Esophagus muscularis mucosa (tissue), 4 donors: ENCODE data around the gene ARMH2. TPM values are rescaled to one million over a fixed set of nuclear protein-coding genes. Genes with fewer than 3 reads are reported as not detected.
"Not testable (repeated sequence)": the region's sequence is repeated elsewhere in the genome, so short reads cannot be mapped to it uniquely, and the experiment has no call there.

Source experiments
- DNase-seq: peaks from one replicate; pipeline ENCODE4 v3.0.0-alpha.2; 2017; ENCODE audit errors: extremely low spot score
- H3K27ac ChIP-seq, 4 donors: fragments of 200-600 bp; sonication (generic); replicated peaks in 1 of 4; 1 replicate in 3 of 4; 2 replicates in 1 of 4; pipeline ENCODE4 v1.5.1; 2016 to 2019; ENCODE audit warnings: mild to moderate bottlenecking in 1 of 4
- H3K27me3 ChIP-seq, 4 donors: fragments of 200-600 bp; sonication (generic); one replicate each; pipeline versions ENCODE4 v1.5.1 to v1.6.0; 2016 to 2019
- H3K36me3 ChIP-seq, 4 donors: fragments of 200-600 bp; sonication (generic); one replicate each; pipeline ENCODE4 v1.5.1; 2016 to 2019
- H3K4me1 ChIP-seq, 4 donors: fragments of 200-600 bp; sonication (generic); one replicate each; pipeline ENCODE4 v1.5.1; 2016 to 2019
- H3K4me3 ChIP-seq, 4 donors: fragments of 200-600 bp; sonication (generic); 1 replicate in 2 of 4; 2 replicates in 2 of 4; pipeline ENCODE4 v1.5.1; 2016 to 2019; ENCODE audit warnings: mild to moderate bottlenecking in 4 of 4, moderate library complexity in 1 of 4
- H3K9me3 ChIP-seq, 4 donors: fragments of 200-600 bp; sonication (generic); 1 replicate in 3 of 4; 2 replicates in 1 of 4; pipeline ENCODE4 v1.5.1; 2016 to 2019
- CTCF ChIP-seq, 3 experiments: fragments of 200-600 bp in 2 of 3; fragments of 450-650 bp in 1 of 3; sonication (generic) in 2 of 3; IDR thresholded peaks; one replicate each; pipeline ENCODE4 v1.5.1; 2017 to 2019; ENCODE audit warnings: antibody characterized with exemption in 3 of 3, mild to moderate bottlenecking in 2 of 3, moderate library complexity in 1 of 3
- EP300 ChIP-seq: sonication (generic); formaldehyde crosslinking; IDR thresholded peaks from one replicate; pipeline ENCODE4 v1.6.1; 2017; ENCODE audit warnings: antibody characterized with exemption
- POLR2A ChIP-seq: fragments of 450-650 bp; IDR thresholded peaks from one replicate; pipeline ENCODE4 v1.6.1; 2017; ENCODE audit warnings: antibody characterized with exemption, moderate library complexity, mild to moderate bottlenecking, low read depth
- POLR2AphosphoS5 ChIP-seq, 2 donors: sonication (generic); formaldehyde crosslinking; IDR thresholded peaks; one replicate each; pipeline ENCODE4 v1.6.1; 2017; ENCODE audit warnings: antibody characterized with exemption in 2 of 2
- WGBS: methylation state at CpG from one replicate; pipeline ENCODE4 v1.1.5; 2018; 5-methylcytosine and 5-hydroxymethylcytosine counted together
- intact Hi-C: fragments of 100-400 bp; cut with DNase I; formaldehyde crosslinking; loops from one replicate; pipeline ENCODE4 v1.15.1; 2023
- total RNA-seq, 4 donors: library from RNA; depleted of rRNA; stranded (reverse); fragments of >200 nt; gene quantifications; one replicate each; pipeline versions ENCODE4 v1.1.0 to v1.2.1, GENCODE V29; 2016

ARMH2 gene
- total RNA-seq, 4 donors from 2014 or later = not detected

GRCh38 chr6:24775520-24776058, 23.1 kb downstream of the ARMH2 start:
- TF ChIP-seq POLR2AphosphoS5 (IDR thresholded peaks at IDR 0.05) (no peak), EP300 (no peak), POLR2A (no peak), CTCF (IDR thresholded peaks at IDR 0.05) (no peak)
- intact Hi-C loops = no loop called here
- Histone ChIP-seq H3K36me3 (peaks cover 0 to 3% (median 0%) of the 10 kb centered on the region in 4 donors), H3K27ac (peak overlapping the region; percentile 89 to 98 (median 94)), H3K4me1 (peaks cover 10 to 17% (median 16%) of the 10 kb centered on the region in 4 donors), H3K9me3 (no peaks in the 10 kb centered on the region), H3K27me3 (no peaks in the 10 kb centered on the region), H3K4me3 (peak overlapping the region; percentile 78 to 97 (median 88))
- no peak for DNase-seq
- 13% methylated on average over 19 of the region's 20 CpGs for WGBS

- Histone ChIP-seq H3K4me3 (peak within 1 kb of the TSS; percentile 78 to 97 (median 88)), H3K27ac (peak within 1 kb of the TSS; percentile 89 to 98 (median 94)), H3K9me3 (no peaks in the 10 kb centered on the region), H3K27me3 (no peaks in the 10 kb centered on the region), H3K36me3 (no peaks in the 10 kb centered on the region), H3K4me1 (peaks cover 10 to 17% (median 16%) of the 10 kb centered on the region in 4 donors)
- intact Hi-C loops = loop anchor here (5.0 kb wide), 1 partner anchor 48 kb away; no protein-coding TSS in a partner anchor
- whole genome bisulfite sequencing = under 1% methylated on average over 51 of the region's 75 CpGs
- peak; percentile 99 for DNase-seq
- TF ChIP-seq EP300 = no peak
- TF ChIP-seq CTCF (IDR thresholded peaks at IDR 0.05) = no peak
- peak; percentile 72 to 84 for TF ChIP-seq POLR2AphosphoS5 (IDR thresholded peaks at IDR 0.05)
Observed at GRCh38 chr6:24774696-24775519, 23.8 kb downstream of the ARMH2 start, which contains the start of gene GMNN. Gene GMNN (plus strand): TSS chr6:24774937. CDS start chr6:24777247, 2,310 bp downstream.

GRCh38 chr6:24768361-24768760, 30.4 kb downstream of the ARMH2 start:
- DNase-seq = no peak
- TF ChIP-seq CTCF (IDR thresholded peaks at IDR 0.05) (no peak), POLR2A (no peak), EP300 (no peak), POLR2AphosphoS5 (IDR thresholded peaks at IDR 0.05) (no peak)
- no peaks in the 10 kb centered on the region for H3K4me1 ChIP-seq
- no peaks in the 10 kb centered on the region for H3K9me3 ChIP-seq
- no peaks in the 10 kb centered on the region for H3K27me3 ChIP-seq
- H3K27ac ChIP-seq = no peak overlapping the region
- WGBS = 96% methylated on average over 5 of the region's 5 CpGs
- H3K36me3 ChIP-seq = no peaks in the 10 kb centered on the region
- intact Hi-C loops = no loop called here
- H3K4me3 ChIP-seq = no peak overlapping the region

- Histone ChIP-seq H3K4me3 (no peak overlapping the region), H3K4me1 (no peaks in the 10 kb centered on the region), H3K27me3 (no peaks in the 10 kb centered on the region), H3K27ac (no peak overlapping the region), H3K9me3 (no peaks in the 10 kb centered on the region), H3K36me3 (no peaks in the 10 kb centered on the region)
- 53% methylated on average over 9 of the region's 9 CpGs for WGBS
- intact Hi-C loops = loop anchor here (2.0 kb wide), 1 partner anchor 180 kb away; no protein-coding TSS in a partner anchor
- no peak for DNase-seq
- peak; percentile 13 to 50 (median 32) for TF ChIP-seq CTCF (IDR thresholded peaks at IDR 0.05)
- no peak for TF ChIP-seq EP300
- TF ChIP-seq POLR2AphosphoS5 (IDR thresholded peaks at IDR 0.05) = no peak
- no peak for TF ChIP-seq POLR2A
Observed at GRCh38 chr6:24766680-24767462, 31.8 kb downstream of the ARMH2 start.

- not testable (repeated sequence) for H3K9me3 ChIP-seq, H3K27me3 ChIP-seq, DNase-seq, H3K4me1 ChIP-seq, H3K4me3 ChIP-seq, H3K36me3 ChIP-seq, H3K27ac ChIP-seq
- intact Hi-C loops = loop anchor here (2.0 kb wide), 1 partner anchor 179 kb away; no protein-coding TSS in a partner anchor
- no CpG with 5 or more reads among the region's 26 CpGs for WGBS
Observed at GRCh38 chr6:24765968-24766367, 32.7 kb downstream of the ARMH2 start.

GRCh38 chr6:24764833-24765828, 33.6 kb downstream of the ARMH2 start:
- H3K27ac ChIP-seq, H3K36me3 ChIP-seq, H3K9me3 ChIP-seq, H3K4me3 ChIP-seq, H3K4me1 ChIP-seq, H3K27me3 ChIP-seq, intact Hi-C loops, DNase-seq: not testable (repeated sequence)
- 83% methylated on average over 18 of the region's 20 CpGs for WGBS
